Endometrial microvascular endothelial cells (primary cell): ENCODE measurements around the gene CHRND. TPM values are rescaled to one million over a fixed set of nuclear protein-coding genes. Genes with fewer than 3 reads are reported as not detected.

Source experiments
- in situ Hi-C: cut with HindIII; loops from 2 replicates; pipeline ENCODE4 v1.10.0; 2017; ENCODE audit warnings: low sequenced_read_pairs, low pct_unique_long_range_greater_than_20kb; ENCODE audit errors: inconsistent ontology term
- total RNA-seq: library from RNA; depleted of rRNA; stranded (reverse); fragments of >200 nt; gene quantifications from one replicate; pipeline ENCODE4 v1.2.3, GENCODE V29; 2015; ENCODE audit errors: inconsistent ontology term

Gene CHRND
- not detected for total RNA-seq

DNA sequence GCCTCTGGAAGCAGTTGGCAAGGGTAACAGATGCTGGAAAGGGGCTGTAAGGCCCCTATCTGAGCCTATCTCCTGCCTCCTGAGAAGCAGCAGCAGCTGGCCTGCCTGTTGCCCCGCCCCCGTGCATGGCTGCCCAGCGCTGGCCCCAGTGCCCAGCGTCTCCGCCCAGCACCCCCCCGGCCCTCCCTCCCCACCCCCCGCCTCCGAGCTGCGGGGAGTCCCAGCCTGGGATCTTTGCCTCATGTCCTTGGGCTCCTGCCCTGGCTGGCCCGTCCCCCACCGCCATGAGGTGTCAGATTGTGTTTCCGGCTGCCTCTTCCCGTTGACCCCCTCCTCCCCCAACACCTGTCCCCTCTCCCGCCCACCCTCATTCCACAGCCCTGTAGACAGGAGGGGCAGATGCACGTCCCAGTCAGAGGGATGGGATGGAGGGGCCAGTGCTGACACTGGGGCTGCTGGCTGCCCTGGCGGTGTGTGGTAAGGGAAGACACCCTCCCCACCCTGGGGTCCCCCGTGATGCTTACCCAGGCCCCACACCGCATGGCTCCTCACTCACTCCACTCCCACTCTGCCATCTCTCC is at the start of gene CHRND:
TSS of gene CHRND (plus strand) at position 370 of the 581 bp plus-strand sequence. CDS start at position 426, 56 bp downstream.
- in situ Hi-C loops, result no loop called here

DNA sequence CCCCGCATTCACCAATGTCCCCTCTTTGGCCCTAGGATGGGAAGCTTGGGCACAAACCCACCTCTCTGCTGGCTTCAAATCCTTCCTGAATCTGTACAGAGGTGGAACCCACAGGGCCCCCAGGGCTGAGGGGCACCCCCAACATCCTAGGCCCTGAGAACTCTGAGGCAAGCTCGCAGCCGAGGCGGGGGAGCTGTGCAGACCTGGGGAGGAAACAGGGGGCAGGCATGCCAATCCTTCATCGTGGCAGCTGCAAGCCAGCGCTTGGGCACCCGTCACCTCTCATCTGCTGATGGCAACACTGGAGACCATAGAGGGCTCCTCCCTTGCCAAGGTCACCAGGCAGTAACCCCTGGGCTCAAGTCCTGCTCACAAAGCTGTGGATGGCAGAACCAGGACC is 49.2 kb upstream of the CHRND start:
- in situ Hi-C loops, result no loop called here

DNA sequence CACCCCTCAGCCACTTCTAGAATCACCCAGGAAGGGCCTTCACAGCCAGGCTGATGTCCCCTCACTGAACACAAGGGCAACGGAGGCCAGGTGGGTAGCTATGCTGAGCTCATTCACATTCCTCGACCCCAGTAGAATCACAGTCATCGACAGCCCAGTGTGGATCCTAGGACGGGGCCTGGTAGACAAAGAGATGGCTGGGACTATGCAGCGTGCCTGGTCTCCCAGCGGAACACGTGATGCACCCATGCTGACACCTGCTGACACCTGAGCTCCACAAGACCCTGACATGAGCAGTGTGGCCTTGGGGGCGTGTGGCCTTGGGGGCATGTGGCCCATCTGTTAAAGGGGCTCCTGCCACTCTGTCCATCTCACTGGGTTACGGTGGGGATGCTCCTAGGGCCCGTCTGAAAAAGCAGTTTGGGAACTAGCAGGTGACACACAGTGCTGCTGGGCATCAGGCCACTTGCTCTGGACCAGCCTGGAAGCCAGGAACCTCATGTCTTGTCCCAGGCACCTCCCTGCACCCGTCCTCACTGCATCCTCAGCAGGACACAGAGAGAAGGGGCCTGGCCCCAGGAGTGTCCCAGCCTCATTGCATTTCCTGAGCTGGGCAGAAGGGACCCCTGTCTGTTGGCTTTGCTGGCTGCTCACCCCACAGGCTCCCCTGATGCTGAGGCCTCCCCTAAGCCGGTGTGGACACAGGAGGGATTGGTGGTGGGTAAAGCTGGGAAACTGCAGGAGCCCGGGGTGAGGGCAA is 48.0 kb upstream of the CHRND start:
- in situ Hi-C loops, result no loop called here

DNA sequence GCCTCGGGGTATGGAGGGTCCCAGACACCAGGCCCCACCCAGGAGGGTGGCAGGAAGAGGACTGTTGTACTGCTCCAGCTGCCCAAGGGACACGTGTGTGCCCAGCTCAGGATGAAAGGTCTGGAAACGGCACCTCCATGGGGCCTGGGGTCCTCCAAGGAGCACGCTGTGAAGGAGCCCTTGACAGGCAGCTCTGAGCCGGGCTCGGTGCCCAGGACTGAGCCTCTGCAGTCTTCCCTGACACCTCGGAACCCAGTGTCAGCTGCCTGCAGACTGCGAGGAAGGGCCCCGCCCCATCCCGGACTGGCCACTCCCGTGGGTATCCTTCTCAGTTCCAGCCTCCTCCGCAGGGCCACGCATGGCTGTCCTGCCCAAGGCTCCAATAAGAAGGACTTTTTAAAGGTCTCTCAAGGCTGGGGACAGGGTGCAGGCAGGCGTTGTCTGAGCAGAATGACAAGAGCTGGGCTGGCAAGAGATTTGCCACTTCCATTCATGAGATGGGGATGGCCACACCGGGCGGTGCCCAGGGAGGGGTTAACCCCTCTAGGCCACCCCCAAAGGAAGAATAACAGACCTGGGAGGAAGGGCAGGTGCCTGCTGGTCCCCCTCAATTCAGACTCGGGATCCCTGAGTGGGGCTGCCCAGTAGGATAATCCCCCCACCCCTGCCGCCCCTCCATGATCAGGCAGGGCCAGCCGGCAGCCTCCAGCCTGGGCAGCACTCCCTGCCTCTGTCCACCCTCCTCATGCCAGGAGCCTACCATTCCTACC is 47.2 kb upstream of the CHRND start:
- in situ Hi-C loops, result no loop called here

GRCh38 chr2:232479341-232480200 is 46.4 kb upstream of the CHRND start:
- in situ Hi-C loops, result no loop called here

GRCh38 chr2:232480201-232481190 is 45.5 kb upstream of the CHRND start:
- in situ Hi-C loops, result no loop called here

DNA sequence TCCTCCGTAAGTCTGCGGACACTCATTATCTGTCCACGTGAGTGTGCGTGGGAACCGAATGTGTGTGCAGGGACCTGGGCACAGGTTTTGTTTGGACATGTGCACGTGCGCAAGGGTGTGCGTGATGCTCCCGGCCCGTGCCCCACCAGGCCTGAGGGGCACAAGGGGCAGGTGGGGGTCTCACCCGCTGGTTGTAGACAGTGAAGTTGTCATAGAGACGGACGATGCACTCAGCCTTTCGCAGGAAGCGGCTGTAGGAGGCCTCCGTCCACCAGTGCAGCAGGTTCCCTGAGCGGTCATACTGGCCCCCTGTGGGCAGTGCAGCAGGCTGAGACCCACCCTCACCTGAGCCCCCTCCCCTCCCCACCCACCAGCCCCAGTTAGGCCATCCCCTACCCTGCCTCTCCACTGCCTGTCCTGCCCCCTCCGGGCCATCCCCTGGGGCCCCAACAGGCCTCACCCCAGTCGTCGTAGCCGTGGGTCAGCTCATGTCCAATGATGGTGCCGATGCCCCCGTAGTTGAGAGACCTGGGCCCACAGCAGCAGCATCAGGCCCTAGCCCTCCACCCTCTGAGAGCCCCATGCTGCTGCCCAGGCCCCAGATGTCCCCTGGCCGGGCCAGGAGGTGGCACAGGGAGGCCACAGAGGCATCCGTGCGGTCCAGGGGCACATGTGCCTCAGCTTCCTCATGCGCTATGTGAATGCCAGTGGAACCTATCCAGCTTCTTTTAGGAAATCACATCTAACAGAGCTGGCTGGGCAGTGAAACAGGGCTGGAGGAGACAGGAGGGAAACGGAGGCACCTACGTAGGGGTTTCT is 44.4 kb upstream of the CHRND start:
- in situ Hi-C loops, result no loop called here

DNA sequence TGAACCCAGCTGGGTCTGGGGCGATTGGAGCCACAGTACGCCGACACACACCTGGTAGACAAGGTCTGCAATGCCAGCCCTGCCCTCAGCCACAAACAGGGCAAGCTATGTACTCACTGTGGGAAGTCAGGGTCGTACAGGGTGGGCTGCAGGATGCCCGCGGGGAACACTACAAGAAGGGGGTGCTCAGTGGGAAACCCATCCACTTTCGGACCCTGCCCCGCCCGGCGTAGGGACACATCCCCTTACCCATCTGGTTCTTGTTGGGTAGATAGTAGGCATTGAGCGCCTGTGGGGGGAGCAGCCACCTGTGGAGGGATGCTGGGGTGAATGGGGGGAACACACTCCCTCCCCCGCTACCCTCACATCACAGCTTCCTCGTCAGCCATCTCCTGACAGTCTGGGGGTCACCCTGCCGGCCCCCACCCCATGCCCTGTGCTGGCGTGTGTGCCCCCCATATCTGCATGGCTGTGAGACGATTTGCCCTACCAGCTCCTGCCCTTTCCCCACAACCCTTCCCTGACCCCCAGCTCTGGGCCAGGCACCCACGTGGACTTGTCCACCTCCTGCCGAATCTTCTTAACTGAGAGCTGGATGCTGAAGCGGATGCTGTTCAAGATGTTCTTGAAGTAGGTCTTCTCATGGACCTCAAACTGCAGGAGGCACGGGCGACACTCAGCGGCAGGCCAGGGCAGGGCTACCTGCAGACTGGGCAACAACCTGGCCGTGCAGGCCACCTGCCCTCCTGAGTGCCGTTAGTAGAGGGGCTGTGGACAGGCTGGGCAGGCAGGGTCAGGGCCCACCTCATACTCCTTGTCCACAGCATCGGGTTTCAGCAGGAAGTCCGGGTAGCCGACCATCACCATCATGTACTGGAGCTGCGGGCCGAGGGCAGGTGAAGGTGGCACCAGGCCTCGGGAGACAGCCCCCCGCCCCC is 43.4 kb upstream of the CHRND start:
- in situ Hi-C loops, result no loop called here

DNA sequence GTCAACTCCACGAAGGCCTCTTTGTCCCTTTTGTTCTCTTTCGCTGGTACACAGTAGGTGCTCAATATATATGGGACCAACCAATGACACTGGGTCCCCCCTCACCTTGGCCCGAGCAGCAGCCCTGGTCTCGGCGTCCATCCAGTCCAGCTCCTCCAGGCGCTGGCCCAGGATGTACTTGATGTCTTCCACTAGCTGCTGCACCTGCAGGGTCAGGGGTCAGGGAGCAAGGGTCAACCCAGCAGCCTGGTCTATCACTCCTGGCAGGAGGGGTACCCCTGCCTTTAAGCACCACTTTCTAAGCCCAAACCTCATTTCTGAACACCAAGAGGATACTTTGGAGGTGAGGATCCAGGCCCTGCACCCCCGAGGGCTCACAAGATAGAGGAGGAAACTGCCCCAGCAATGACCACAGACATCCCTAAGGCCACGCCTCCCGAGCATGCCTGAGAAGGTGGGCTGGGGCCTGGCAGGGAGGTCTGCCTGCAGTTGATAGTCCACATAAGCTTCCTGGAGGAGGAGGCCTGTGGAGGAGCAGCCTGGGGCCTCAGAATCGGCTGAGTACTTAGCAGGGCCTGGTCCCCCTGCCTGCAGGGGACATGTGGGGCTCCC is 42.5 kb upstream of the CHRND start:
- in situ Hi-C loops, result no loop called here

DNA sequence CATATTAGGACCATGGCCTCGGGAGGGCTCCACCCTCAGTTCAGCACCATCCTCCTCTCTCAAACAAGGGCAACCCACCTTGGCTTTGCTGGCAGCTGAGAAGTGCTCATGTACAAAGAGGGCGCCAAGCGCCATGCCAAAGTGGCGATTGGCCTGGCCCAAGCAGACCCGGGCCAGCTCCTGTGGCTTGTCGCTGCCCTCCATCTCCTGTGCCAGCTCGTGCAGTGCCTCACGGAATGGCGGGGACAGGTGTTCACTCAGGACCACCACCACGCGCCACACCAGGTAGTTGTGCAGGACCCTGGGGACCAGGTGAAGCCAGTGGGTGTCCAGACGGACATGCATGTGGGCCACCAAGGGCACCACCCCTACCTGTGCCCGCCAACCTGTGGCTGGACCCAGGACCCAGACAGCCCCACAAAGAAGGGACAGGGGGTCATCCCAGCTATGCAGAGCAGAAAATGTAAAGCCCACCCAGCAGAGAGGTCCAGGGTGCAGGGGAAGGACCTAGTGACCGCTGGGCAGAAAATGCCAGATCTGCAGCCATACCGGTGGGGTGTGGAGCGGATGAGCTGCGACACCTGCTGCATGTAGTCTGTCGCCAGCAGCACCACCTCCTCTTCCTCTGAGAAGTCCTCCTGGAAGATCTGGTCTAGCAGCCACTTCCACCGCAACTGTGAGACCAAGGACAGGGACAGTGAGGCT is 41.9 kb upstream of the CHRND start:
- in situ Hi-C loops, result no loop called here

DNA sequence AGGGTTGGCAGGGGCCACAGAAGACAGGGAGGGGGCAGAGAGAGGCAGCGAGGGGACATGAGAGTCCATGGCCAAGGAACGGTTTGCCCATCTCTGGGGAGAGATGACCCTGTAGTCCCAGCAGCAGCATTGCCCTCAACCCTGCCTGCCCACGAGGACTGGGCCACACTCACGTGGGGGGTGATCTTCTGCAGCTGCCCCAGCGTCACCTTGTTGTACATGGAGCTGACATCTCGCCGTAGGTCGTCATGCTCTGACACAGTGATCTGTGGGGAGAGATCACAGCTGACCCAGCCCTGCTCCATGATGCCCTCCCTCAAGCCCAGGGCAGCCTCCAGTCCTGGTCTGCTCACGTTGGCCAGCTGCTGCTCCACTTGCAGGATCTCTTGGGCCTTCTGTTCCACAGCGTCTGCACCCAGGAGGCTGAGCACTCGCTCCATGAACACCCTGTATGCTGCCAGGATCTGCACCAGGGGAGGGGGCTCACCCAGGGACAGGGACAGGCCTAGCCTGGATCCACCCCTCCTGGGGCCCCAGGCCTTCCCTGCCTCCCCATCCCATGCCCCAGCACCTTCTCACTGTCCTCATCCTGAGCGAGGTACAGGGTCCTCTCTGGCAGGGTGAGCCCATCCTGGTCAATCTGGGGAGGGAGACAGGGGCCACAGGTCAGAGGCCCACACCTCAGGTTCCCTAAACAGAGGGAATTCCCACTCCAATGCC is 41.2 kb upstream of the CHRND start:
- in situ Hi-C loops, result no loop called here

DNA sequence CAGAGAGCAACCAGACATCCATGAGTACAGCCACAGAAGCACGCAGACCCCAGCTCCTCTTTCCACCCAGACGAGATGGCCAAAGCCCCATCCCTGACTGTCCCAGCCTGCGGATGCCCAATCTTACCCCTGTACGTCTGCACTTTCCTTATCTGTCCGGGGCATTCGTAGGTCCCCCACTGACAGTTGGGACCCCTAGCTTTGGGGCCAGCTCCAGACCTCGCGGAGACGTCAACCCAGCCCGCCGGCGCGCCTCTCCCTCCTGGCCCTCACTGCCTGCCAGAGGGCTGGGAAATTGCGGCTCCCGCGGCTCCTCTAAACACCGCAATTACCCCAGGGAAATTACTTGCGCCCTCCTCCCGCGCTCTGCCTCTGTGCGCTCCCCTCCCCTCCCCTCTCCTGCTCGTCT is 40.6 kb upstream of the CHRND start:
- in situ Hi-C loops, result no loop called here

DNA sequence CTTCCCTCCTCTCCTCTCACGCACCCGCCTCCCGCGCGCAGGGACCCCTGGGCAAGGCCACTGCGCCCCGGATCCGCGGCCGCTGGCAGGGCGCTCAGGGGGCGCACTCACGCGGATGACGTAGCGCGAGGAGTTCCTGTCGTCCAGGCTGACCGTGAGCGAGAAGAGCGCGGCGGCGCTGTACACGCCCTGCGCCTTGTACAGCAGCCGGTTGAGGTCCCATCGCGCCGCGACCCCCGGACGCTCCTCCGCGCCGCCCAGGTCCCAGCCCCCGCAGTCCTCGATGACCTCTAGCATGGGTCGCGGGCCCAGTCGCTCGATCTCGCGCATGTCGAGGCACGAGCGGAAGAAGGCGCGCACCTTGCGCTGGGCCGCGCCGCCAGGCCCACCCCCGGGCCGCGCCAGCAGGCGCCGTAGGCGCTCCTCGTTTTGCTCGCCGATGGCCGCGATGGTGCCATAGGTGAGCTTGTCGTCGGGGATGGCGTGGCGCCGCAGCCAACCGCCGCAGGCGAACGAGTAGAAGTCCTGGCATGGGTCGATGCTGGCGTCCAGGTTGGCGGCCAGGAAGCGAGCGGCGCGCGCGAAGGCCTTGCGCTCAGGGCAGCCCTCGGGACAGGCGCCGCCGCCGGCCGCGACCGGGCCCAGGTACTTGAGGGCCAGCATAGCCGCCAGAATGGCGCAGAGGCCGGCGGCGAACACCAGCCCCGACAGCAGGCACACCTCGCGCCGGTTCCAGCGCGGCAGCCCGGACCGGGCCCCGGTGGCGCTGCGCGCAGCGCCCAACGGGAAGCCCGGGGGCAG is 40.0 kb upstream of the CHRND start:
- in situ Hi-C loops, result no loop called here
